Activated T-cell treated with anti-CD3 and anti-CD28 coated beads for 4 hours (primary cell): ENCODE measurements around the gene GRM8.

Source experiments
- DNase-seq: peaks from one replicate; pipeline ENCODE4 v3.0.0-alpha.2; 2020

The GRM8 gene

GRCh38 chr7:126493801-126494200, 758.9 kb downstream of the GRM8 start:
- DNase-seq = no peak

- DNase-seq = no peak
Measured at GRCh38 chr7:126489874-126490273, 762.9 kb downstream of the GRM8 start.

- no peak for DNase-seq
Measured at GRCh38 chr7:126487728-126488442, 764.9 kb downstream of the GRM8 start.

- no peak for DNase-seq
Measured at GRCh38 chr7:126486806-126487205, 765.9 kb downstream of the GRM8 start.

- DNase-seq = no peak
Measured at GRCh38 chr7:126485791-126486190, 767.0 kb downstream of the GRM8 start.

- DNase-seq = no peak
Measured at GRCh38 chr7:126483972-126484371, 768.8 kb downstream of the GRM8 start.

- DNase-seq = no peak
Measured at GRCh38 chr7:126472825-126473224, 779.9 kb downstream of the GRM8 start.

GRCh38 chr7:126462405-126462804, 790.3 kb downstream of the GRM8 start:
- no peak for DNase-seq

GRCh38 chr7:126460664-126461063, 792.1 kb downstream of the GRM8 start:
- DNase-seq = no peak

GRCh38 chr7:126453104-126453503, 799.6 kb downstream of the GRM8 start:
- DNase-seq = no peak

- DNase-seq = no peak
Measured at GRCh38 chr7:126450269-126450671, 802.5 kb downstream of the GRM8 start.

GRCh38 chr7:126449611-126450268, 803.0 kb downstream of the GRM8 start:
- no peak for DNase-seq

- DNase-seq = no peak
Measured at GRCh38 chr7:126447984-126448383, 804.8 kb downstream of the GRM8 start.

GRCh38 chr7:126445991-126446390, 806.8 kb downstream of the GRM8 start:
- no peak for DNase-seq

GRCh38 chr7:126443951-126444350, 808.8 kb downstream of the GRM8 start:
- DNase-seq = no peak

- DNase-seq = no peak
Measured at GRCh38 chr7:126442908-126443307, 809.8 kb downstream of the GRM8 start.

GRCh38 chr7:126441745-126442144, 811.0 kb downstream of the GRM8 start:
- DNase-seq = no peak

GRCh38 chr7:126440542-126440941, 812.2 kb downstream of the GRM8 start:
- no peak for DNase-seq

- no peak for DNase-seq
Measured at GRCh38 chr7:126436213-126436868, 816.4 kb downstream of the GRM8 start.

- no peak for DNase-seq
Measured at GRCh38 chr7:126426652-126427051, 826.1 kb downstream of the GRM8 start.

- DNase-seq = no peak
Measured at GRCh38 chr7:126424985-126425384, 827.8 kb downstream of the GRM8 start.

- no peak for DNase-seq
Measured at GRCh38 chr7:126419047-126419446, 833.7 kb downstream of the GRM8 start.

- DNase-seq = no peak
Measured at GRCh38 chr7:126411821-126412383, 840.8 kb downstream of the GRM8 start.
